ENCODE results near the gene SHLD1. TPM values are rescaled to one million over a fixed set of nuclear protein-coding genes. Genes with fewer than 3 reads are reported as not detected.

SHLD1 gene
- polyA plus RNA-seq, 4 donors = 7.9 to 12.8 (median 10.8) TPM

GRCh38 chr20:5809495-5809894, 59.3 kb downstream of the SHLD1 start:
- no peak for DNase-seq (ENCODE audit: low read depth in 4 of 4, low spot score in 3 of 4)

- no peak for DNase-seq (ENCODE audit: low read depth in 4 of 4, low spot score in 3 of 4)
Measured at GRCh38 chr20:5810800-5811422, 60.7 kb downstream of the SHLD1 start.

GRCh38 chr20:5811746-5812145, 61.5 kb downstream of the SHLD1 start:
- DNase-seq (ENCODE audit: low read depth in 4 of 4, low spot score in 3 of 4) = no peak

- DNase-seq (ENCODE audit: low read depth in 4 of 4, low spot score in 3 of 4) = no peak
Measured at GRCh38 chr20:5818346-5818681, 68.1 kb downstream of the SHLD1 start.

- DNase-seq (ENCODE audit: low read depth in 4 of 4, low spot score in 3 of 4) = no peak
Measured at GRCh38 chr20:5820738-5821137, 70.5 kb downstream of the SHLD1 start.

- no peak for DNase-seq (ENCODE audit: low read depth in 4 of 4, low spot score in 3 of 4)
Measured at GRCh38 chr20:5821627-5822215, 71.5 kb downstream of the SHLD1 start.

- no peak for DNase-seq (ENCODE audit: low read depth in 4 of 4, low spot score in 3 of 4)
Measured at GRCh38 chr20:5822569-5822968, 72.4 kb downstream of the SHLD1 start.

- no peak for DNase-seq (ENCODE audit: low read depth in 4 of 4, low spot score in 3 of 4)
Measured at GRCh38 chr20:5825130-5825719, 75.0 kb downstream of the SHLD1 start.

GRCh38 chr20:5827098-5827853, 77.1 kb downstream of the SHLD1 start:
- DNase-seq (ENCODE audit: low read depth in 4 of 4, low spot score in 3 of 4) = no peak

- DNase-seq (ENCODE audit: low read depth in 4 of 4, low spot score in 3 of 4) = no peak
Measured at GRCh38 chr20:5827861-5828260, 77.7 kb downstream of the SHLD1 start.

- DNase-seq (ENCODE audit: low read depth in 4 of 4, low spot score in 3 of 4) = no peak
Measured at GRCh38 chr20:5829241-5829809, 79.1 kb downstream of the SHLD1 start.

GRCh38 chr20:5831539-5832237, 81.5 kb downstream of the SHLD1 start:
- DNase-seq (ENCODE audit: low read depth in 4 of 4, low spot score in 3 of 4) = no peak

GRCh38 chr20:5833309-5833941, 83.2 kb downstream of the SHLD1 start:
- no peak for DNase-seq (ENCODE audit: low read depth in 4 of 4, low spot score in 3 of 4)

- no peak for DNase-seq (ENCODE audit: low read depth in 4 of 4, low spot score in 3 of 4)
Measured at GRCh38 chr20:5834436-5835005, 84.3 kb downstream of the SHLD1 start.

- DNase-seq (ENCODE audit: low read depth in 4 of 4, low spot score in 3 of 4) = no peak
Measured at GRCh38 chr20:5835321-5835821, 85.2 kb downstream of the SHLD1 start.

GRCh38 chr20:5835871-5836270, 85.7 kb downstream of the SHLD1 start:
- DNase-seq (ENCODE audit: low read depth in 4 of 4, low spot score in 3 of 4) = peak in 2 of 4 donors; percentile 23 to 38

GRCh38 chr20:5836569-5836968, 86.4 kb downstream of the SHLD1 start:
- no peak for DNase-seq (ENCODE audit: low read depth in 4 of 4, low spot score in 3 of 4)

- no peak for DNase-seq (ENCODE audit: low read depth in 4 of 4, low spot score in 3 of 4)
Measured at GRCh38 chr20:5840411-5841002, 90.3 kb downstream of the SHLD1 start.

GRCh38 chr20:5841522-5841921, 91.3 kb downstream of the SHLD1 start:
- no peak for DNase-seq (ENCODE audit: low read depth in 4 of 4, low spot score in 3 of 4)

Data from right renal pelvis (tissue), 4 donors.